Measurements from ENCODE around the gene DPP7.
"Not testable (repeated sequence)": the region's sequence is repeated elsewhere in the genome, so short reads cannot be mapped to it uniquely, and the experiment has no call there.

DPP7 gene

DNA sequence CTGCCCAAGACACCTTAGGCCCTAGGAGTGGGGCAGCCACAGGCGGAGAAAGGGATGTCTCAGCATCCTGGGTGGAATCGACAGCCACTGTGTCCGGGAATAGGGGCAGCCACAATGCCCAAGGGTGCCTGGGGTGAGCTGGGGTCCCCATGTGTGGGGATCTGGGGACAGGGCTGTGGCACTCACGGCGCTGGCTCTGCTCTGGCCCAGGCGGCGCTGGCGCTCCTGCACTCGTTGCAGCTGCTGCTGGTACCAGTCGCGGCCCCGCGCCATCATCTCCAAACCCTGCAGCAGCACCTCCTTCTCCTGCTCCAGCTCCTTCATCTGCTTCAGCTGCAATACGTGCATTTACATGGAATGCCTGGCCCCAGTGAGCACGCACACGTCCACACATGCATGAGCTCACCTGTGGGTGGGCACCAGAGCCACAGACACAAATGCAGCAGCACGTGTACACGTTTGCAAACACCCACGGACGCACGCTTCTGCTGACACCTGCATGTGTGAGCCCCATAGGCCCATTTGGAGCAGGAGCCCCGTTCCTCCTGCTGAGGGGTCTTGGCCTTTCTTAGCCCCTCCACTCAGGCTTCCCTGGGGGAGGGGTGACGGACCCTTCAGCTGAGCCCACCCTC lies 49.1 kb downstream of the DPP7 start:
- no peaks in the 10 kb centered on the region for H3K9me3 ChIP-seq (ENCODE audit: insufficient read depth, low read length)
- no peak overlapping the region for H3K27ac ChIP-seq (ENCODE audit: low read length)
- no peak overlapping the region for H2AFZ ChIP-seq (ENCODE audit: low read depth, low read length)
- no peak for TF ChIP-seq EZH2phosphoT487 (IDR thresholded peaks at IDR 0.05; ENCODE audit: low read depth)
- TF ChIP-seq, protein P1, sequence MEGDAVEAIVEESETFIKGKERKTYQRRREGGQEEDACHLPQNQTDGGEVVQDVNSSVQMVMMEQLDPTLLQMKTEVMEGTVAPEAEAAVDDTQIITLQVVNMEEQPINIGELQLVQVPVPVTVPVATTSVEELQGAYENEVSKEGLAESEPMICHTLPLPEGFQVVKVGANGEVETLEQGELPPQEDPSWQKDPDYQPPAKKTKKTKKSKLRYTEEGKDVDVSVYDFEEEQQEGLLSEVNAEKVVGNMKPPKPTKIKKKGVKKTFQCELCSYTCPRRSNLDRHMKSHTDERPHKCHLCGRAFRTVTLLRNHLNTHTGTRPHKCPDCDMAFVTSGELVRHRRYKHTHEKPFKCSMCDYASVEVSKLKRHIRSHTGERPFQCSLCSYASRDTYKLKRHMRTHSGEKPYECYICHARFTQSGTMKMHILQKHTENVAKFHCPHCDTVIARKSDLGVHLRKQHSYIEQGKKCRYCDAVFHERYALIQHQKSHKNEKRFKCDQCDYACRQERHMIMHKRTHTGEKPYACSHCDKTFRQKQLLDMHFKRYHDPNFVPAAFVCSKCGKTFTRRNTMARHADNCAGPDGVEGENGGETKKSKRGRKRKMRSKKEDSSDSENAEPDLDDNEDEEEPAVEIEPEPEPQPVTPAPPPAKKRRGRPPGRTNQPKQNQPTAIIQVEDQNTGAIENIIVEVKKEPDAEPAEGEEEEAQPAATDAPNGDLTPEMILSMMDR (IDR thresholded peaks at IDR 0.05; ENCODE audit: low read depth, low read length) = no peak
- no peak overlapping the region for H3K4me2 ChIP-seq (ENCODE audit: low read length)
- no peak overlapping the region for H3K9ac ChIP-seq (ENCODE audit: low read length)
- H3K36me3 ChIP-seq (replicated peaks; ENCODE audit: low read depth, low read length) = no peaks in the 10 kb centered on the region
- H3K4me3 ChIP-seq (ENCODE audit: low read length) = no peak overlapping the region
- peaks cover 16% of the 10 kb centered on the region for H3K4me1 ChIP-seq (ENCODE audit: low read length)
- peaks cover 15% of the 10 kb centered on the region for H3K79me2 ChIP-seq (ENCODE audit: low read length)
- H4K20me1 ChIP-seq (ENCODE audit: insufficient read depth, low read length) = peaks cover 26% of the 10 kb centered on the region
- no peaks in the 10 kb centered on the region for H3K27me3 ChIP-seq (ENCODE audit: low read depth, low read length)

DNA sequence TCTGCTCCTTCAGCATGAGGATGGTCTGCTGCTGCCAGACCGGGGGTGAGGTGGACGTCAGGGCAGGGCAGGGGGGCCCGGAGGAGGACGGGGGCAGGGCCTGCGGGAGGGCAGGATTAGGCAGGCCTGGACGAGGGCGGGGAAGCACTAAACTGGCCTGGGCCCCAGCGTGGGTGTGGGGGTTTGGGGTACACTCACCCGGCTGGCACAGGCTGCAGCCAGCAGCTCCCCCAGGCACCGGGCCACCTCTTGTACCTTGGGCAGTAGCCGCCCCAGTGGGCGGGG lies 49.7 kb downstream of the DPP7 start:
- Histone ChIP-seq H3K9ac (ENCODE audit: low read length) (no peak overlapping the region), H3K4me2 (ENCODE audit: low read length) (no peak overlapping the region), H3K27me3 (ENCODE audit: low read depth, low read length) (no peaks in the 10 kb centered on the region), H2AFZ (ENCODE audit: low read depth, low read length) (no peak overlapping the region), H4K20me1 (ENCODE audit: insufficient read depth, low read length) (peaks cover 26% of the 10 kb centered on the region), H3K27ac (ENCODE audit: low read length) (no peak overlapping the region), H3K4me3 (ENCODE audit: low read length) (no peak overlapping the region), H3K9me3 (ENCODE audit: insufficient read depth, low read length) (no peaks in the 10 kb centered on the region), H3K36me3 (replicated peaks; ENCODE audit: low read depth, low read length) (no peaks in the 10 kb centered on the region), H3K79me2 (ENCODE audit: low read length) (peaks cover 15% of the 10 kb centered on the region), H3K4me1 (ENCODE audit: low read length) (peaks cover 16% of the 10 kb centered on the region)
- TF ChIP-seq, protein P1 (IDR thresholded peaks at IDR 0.05; ENCODE audit: low read depth, low read length) = no peak
- no peak for TF ChIP-seq EZH2phosphoT487 (IDR thresholded peaks at IDR 0.05; ENCODE audit: low read depth)

DNA sequence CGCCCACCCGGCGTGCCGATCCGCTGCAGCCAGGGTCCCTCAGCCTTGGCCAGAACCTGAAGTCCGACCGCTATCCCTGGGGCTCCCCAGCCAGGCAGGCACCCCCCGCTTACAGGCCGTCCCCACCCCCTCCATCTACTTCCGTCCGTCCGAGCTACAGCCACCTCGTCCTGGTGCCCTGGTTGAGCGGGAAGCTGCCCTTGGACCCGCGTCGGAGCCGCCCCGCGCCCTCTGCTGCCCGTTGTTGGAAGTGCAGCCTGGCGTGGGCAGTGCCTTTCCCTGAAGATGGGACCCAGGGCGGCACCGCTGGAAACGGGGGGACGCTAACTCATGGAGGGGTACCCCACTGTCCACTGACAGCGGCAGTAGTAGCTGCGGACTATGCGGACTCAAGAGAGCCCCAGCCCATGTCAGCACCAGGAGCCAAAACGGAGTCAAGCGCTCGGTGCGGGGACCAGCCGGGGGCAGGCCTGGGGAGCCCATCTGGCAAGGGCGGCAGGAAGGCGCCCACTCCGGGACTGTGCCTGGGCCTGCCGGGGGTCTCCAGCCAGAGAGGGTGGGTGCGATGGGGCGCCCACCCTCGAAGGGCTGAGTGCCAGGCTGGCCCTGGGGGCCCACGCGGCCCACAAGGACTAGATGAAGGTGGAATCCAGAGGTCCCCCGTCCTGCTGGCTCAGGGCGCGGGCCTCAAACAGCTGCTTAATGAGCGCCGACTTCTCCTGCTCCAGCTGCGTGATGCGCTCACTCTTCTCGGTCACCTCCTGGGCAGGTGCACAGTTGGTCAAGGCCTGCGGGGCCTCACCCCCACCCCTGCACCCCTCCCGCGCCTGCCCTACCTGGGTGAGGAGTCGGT lies 50.3 kb downstream of the DPP7 start:
- peaks cover 23% of the 10 kb centered on the region for H4K20me1 ChIP-seq (ENCODE audit: insufficient read depth, low read length)
- H3K27me3 ChIP-seq (ENCODE audit: low read depth, low read length) = no peaks in the 10 kb centered on the region
- TF ChIP-seq EZH2phosphoT487 (IDR thresholded peaks at IDR 0.05; ENCODE audit: low read depth) = no peak
- TF ChIP-seq, protein P1 (IDR thresholded peaks at IDR 0.05; ENCODE audit: low read depth, low read length) = peak; percentile 71
- no peak overlapping the region for H3K4me2 ChIP-seq (ENCODE audit: low read length)
- no peak overlapping the region for H3K27ac ChIP-seq (ENCODE audit: low read length)
- H3K4me3 ChIP-seq (ENCODE audit: low read length) = no peak overlapping the region
- H3K9me3 ChIP-seq (ENCODE audit: insufficient read depth, low read length) = no peaks in the 10 kb centered on the region
- no peaks in the 10 kb centered on the region for H3K36me3 ChIP-seq (replicated peaks; ENCODE audit: low read depth, low read length)
- H2AFZ ChIP-seq (ENCODE audit: low read depth, low read length) = no peak overlapping the region
- no peak overlapping the region for H3K9ac ChIP-seq (ENCODE audit: low read length)
- peaks cover 11% of the 10 kb centered on the region for H3K79me2 ChIP-seq (ENCODE audit: low read length)
- peaks cover 14% of the 10 kb centered on the region for H3K4me1 ChIP-seq (ENCODE audit: low read length)

DNA sequence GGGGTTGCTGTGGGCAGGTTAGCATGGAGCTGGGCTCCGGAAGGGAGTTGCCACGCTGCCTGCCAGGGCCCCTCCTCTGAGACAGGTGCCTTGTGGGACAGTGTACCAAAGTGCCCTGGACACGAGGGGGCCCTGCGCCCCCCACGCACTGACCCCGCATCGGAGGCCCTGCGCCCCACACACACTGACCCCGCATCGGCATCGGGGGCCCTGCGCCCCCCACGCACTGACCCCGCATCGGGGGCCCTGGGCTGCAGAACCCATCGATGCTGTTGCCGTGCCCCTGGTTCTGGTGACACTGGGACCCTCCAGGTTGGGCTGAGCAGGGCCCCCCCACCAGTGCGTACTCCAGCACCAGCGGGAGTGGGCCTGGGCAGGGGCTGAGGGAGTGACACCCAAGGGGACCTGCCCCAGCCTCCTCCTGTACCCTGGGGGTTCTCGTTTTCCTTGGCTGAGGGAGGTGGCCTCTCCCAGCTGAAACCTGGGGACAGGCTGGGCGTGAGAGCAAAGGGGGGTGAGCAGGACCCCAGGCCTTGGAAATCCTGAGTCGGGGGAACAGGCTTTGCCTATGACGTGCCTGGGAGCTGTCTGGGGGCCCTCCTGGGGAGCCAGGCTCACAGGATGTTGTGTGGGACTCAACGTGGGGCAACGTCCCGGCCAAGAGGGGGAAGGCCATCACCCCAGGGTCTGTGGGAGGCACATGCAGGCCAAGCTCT lies 51.1 kb downstream of the DPP7 start:
- H3K27me3 ChIP-seq (ENCODE audit: low read depth, low read length) = no peaks in the 10 kb centered on the region
- peaks cover 4% of the 10 kb centered on the region; the same call in 1 of the 2 replicates for H3K79me2 ChIP-seq (ENCODE audit: low read length)
- no peak overlapping the region for H3K4me3 ChIP-seq (ENCODE audit: low read length)
- H3K4me2 ChIP-seq (ENCODE audit: low read length) = no peak overlapping the region
- H3K9ac ChIP-seq (ENCODE audit: low read length) = no peak overlapping the region
- no peaks in the 10 kb centered on the region for H3K9me3 ChIP-seq (ENCODE audit: insufficient read depth, low read length)
- no peaks in the 10 kb centered on the region for H3K36me3 ChIP-seq (replicated peaks; ENCODE audit: low read depth, low read length)
- peaks cover 7% of the 10 kb centered on the region for H3K4me1 ChIP-seq (ENCODE audit: low read length)
- no peak overlapping the region for H3K27ac ChIP-seq (ENCODE audit: low read length)
- no peak for TF ChIP-seq EZH2phosphoT487 (IDR thresholded peaks at IDR 0.05; ENCODE audit: low read depth)
- TF ChIP-seq, protein P1 (IDR thresholded peaks at IDR 0.05; ENCODE audit: low read depth, low read length) = no peak
- peaks cover 15% of the 10 kb centered on the region for H4K20me1 ChIP-seq (ENCODE audit: insufficient read depth, low read length)
- H2AFZ ChIP-seq (ENCODE audit: low read depth, low read length) = no peak overlapping the region

DNA sequence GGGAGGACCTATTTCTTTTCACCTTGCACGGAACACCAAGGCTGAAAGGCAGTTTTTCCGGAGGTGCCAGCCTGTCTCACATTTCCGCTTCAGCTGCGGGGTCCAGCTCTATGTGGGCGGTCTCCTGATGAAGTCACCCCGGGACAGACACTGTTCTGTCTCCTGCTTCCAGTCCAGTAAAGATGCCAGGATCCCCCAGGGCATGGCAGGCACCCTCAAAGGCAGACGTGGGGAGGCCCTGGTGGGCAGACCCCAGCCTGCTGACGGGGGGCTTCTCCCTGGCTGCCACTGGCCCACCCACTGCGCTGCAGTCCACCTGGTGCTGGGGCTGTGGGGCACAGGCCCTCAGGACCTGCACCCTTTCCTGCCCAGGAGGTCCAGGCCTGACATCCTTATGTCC lies 51.7 kb downstream of the DPP7 start:
- not testable (repeated sequence) for H3K4me3 ChIP-seq (ENCODE audit: low read length); H3K4me2 ChIP-seq (ENCODE audit: low read length); H3K36me3 ChIP-seq (replicated peaks; ENCODE audit: low read depth, low read length); H2AFZ ChIP-seq (ENCODE audit: low read depth, low read length); H3K27me3 ChIP-seq (ENCODE audit: low read depth, low read length); H3K9ac ChIP-seq (ENCODE audit: low read length); H3K27ac ChIP-seq (ENCODE audit: low read length); H3K9me3 ChIP-seq (ENCODE audit: insufficient read depth, low read length); H3K4me1 ChIP-seq (ENCODE audit: low read length); H3K79me2 ChIP-seq (ENCODE audit: low read length); H4K20me1 ChIP-seq (ENCODE audit: insufficient read depth, low read length)
